ENCODE data around the gene CDK17.

Gene CDK17

GRCh38 chr12:96237465-96238077, 162.7 kb downstream of the CDK17 start:
- DNase-seq (ENCODE audit: low read depth), result peak; percentile 98
- H3K4me3 ChIP-seq (ENCODE audit: control insufficient read depth, low read depth, low read length), result peak overlapping the region; percentile 13
- TF ChIP-seq, protein P1, sequence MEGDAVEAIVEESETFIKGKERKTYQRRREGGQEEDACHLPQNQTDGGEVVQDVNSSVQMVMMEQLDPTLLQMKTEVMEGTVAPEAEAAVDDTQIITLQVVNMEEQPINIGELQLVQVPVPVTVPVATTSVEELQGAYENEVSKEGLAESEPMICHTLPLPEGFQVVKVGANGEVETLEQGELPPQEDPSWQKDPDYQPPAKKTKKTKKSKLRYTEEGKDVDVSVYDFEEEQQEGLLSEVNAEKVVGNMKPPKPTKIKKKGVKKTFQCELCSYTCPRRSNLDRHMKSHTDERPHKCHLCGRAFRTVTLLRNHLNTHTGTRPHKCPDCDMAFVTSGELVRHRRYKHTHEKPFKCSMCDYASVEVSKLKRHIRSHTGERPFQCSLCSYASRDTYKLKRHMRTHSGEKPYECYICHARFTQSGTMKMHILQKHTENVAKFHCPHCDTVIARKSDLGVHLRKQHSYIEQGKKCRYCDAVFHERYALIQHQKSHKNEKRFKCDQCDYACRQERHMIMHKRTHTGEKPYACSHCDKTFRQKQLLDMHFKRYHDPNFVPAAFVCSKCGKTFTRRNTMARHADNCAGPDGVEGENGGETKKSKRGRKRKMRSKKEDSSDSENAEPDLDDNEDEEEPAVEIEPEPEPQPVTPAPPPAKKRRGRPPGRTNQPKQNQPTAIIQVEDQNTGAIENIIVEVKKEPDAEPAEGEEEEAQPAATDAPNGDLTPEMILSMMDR (conservative IDR thresholded peaks at IDR 0.05; ENCODE audit: control insufficient read depth, insufficient read depth, low read depth, low read length), result no peak

DNA sequence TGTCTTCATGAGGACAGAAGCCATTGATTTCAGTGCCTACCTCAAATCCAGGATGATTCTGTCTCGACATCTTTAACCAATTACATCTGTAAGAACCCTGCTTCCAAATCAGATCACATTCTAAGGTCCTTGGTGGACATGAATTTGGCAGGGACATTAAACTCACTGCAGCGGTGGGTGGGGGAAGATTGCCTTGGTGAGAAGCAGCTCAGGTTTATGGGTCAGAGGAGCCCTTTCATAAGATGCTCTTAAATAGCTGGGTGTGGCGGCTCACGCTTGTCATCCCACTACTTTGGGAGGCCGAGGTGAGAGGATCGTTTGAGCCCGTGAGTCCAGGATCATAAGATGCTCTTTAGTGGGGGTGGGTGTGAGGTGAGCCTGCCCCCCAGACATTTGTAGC, 163.2 kb downstream of the CDK17 start:
- TF ChIP-seq, protein P1 (conservative IDR thresholded peaks at IDR 0.05; ENCODE audit: control insufficient read depth, insufficient read depth, low read depth, low read length), result no peak
- peak; percentile 93 for DNase-seq (ENCODE audit: low read depth)
- peak overlapping the region; percentile 13 for H3K4me3 ChIP-seq (ENCODE audit: control insufficient read depth, low read depth, low read length)

DNA sequence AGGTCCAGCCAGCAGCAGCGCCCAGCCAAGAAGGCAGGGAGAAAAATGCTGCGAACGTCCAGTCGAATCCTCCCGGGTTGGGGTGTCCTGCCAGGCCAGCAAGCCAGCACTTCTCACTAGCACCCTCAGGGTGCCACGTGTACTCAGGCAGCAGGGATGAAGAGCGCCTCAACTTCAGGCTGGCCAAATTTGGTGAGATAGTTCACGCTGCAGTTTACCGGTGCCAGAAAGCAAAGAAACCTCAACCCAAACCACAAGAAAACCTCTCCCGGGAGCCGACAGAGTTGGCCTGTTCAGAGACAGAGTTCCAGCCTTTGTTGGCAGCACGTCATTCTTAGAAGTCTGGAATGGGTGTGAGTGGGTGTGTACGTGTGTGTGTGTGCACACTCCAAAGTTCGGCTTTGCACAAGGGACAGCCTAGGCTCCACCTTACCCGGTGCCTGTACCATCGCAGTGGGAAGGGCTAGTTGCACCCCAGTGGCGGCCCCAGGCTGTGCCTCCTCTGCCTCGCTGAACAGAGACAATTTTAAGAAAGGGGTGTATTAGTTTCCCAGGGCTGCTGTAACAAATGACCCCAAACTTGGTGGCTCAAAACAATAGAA, 163.9 kb downstream of the CDK17 start:
- TF ChIP-seq, protein P1 (conservative IDR thresholded peaks at IDR 0.05; ENCODE audit: control insufficient read depth, insufficient read depth, low read depth, low read length), result peak; percentile 20
- peak; percentile 94 for DNase-seq (ENCODE audit: low read depth)
- H3K4me3 ChIP-seq (ENCODE audit: control insufficient read depth, low read depth, low read length), result no peak overlapping the region

- no peak overlapping the region for H3K4me3 ChIP-seq (ENCODE audit: control insufficient read depth, low read depth, low read length)
- no peak for DNase-seq (ENCODE audit: low read depth)
- TF ChIP-seq, protein P1 (conservative IDR thresholded peaks at IDR 0.05; ENCODE audit: control insufficient read depth, insufficient read depth, low read depth, low read length), result no peak
Measured at GRCh38 chr12:96235484-96235826, 164.8 kb downstream of the CDK17 start.

GRCh38 chr12:96234591-96235483, 165.4 kb downstream of the CDK17 start:
- TF ChIP-seq, protein P1 (conservative IDR thresholded peaks at IDR 0.05; ENCODE audit: control insufficient read depth, insufficient read depth, low read depth, low read length), result no peak
- no peak overlapping the region for H3K4me3 ChIP-seq (ENCODE audit: control insufficient read depth, low read depth, low read length)
- DNase-seq (ENCODE audit: low read depth), result no peak

DNA sequence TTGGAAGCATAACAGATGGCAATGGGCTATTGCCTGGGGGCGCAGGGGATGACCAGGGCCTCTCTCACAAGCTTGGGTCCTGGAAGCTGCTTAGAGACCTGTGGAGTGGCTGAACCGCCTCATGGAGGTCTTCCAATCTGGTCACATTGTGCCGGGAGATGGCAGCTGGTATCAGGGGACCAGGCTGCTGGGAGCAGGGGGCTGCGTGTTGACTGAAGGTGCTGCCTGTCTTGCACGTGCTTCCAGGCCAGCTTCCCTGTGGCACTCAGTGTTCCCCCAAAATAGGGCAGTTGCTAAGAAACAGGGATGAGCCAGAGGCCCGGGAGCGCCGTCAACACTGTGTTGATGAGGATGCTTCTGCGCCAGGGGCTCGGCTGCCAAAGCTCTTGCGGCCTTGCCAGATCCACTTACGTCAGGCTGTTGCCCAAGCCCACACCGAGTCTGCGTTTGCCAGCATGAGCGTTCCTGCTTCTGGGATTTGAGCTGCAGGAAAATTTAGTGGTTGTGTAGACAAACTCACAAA, 166.2 kb downstream of the CDK17 start:
- TF ChIP-seq, protein P1 (conservative IDR thresholded peaks at IDR 0.05; ENCODE audit: control insufficient read depth, insufficient read depth, low read depth, low read length), result no peak
- peak; percentile 99 for DNase-seq (ENCODE audit: low read depth)
- no peak overlapping the region for H3K4me3 ChIP-seq (ENCODE audit: control insufficient read depth, low read depth, low read length)
